Hematopoietic multipotent progenitor cell (in vitro differentiated cells): ENCODE measurements around the gene BCAS3. TPM values are rescaled to one million over a fixed set of nuclear protein-coding genes. Genes with fewer than 3 reads are reported as not detected.

Source experiments
- DNase-seq, 3 donors: peaks; one replicate each; pipeline ENCODE4 v3.0.0-alpha.2; 2011 to 2015; ENCODE audit warnings: low read depth in 2 of 3, low spot score in 2 of 3
- total RNA-seq: library from RNA; depleted of rRNA; stranded (reverse); fragments of >200 nt; gene quantifications from one replicate; pipeline ENCODE4 v1.2.3, GENCODE V29; 2012

The BCAS3 gene
- total RNA-seq, 1 donor: 50.6 TPM

DNA sequence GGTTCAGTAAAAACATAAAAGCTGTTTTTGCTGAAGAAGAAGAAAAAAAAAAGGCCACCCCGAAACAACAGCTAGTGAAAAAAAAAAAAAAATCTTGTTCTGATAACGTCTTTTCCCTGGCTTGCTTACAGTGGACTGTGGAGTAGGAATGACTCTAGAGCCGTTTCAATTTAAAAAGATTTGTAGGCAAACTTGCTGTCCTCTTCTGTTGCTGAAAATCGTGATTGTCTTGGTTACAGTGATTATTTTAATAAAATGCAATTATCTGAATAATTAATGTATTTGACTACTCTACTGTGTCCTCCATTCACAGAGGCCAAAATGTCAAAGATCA, 531.4 kb downstream of the BCAS3 start:
- DNase-seq: no peak

- no peak for DNase-seq
Observed at GRCh38 chr17:61209525-61209924, 531.9 kb downstream of the BCAS3 start.

GRCh38 chr17:61211236-61211635, 533.6 kb downstream of the BCAS3 start:
- no peak for DNase-seq

DNA sequence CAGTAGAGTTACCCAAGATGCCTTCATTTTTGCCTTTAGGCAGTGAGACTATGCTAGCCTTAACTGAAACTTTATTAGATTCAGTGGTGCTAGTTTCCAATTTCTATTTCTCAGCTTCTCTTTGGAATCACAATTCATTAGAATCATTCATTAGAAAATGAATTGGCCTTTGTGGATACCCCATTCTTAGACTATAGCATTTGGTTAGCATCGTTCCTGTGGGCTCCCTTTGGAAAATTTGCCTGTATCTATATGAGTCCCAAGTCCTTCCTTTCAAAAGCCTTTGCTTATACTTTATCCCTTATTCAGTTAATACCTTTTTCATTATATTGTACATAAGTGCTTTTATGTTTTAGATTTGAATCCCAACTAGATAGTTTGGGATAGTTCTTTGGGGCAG, 535.0 kb downstream of the BCAS3 start:
- no peak for DNase-seq

DNA sequence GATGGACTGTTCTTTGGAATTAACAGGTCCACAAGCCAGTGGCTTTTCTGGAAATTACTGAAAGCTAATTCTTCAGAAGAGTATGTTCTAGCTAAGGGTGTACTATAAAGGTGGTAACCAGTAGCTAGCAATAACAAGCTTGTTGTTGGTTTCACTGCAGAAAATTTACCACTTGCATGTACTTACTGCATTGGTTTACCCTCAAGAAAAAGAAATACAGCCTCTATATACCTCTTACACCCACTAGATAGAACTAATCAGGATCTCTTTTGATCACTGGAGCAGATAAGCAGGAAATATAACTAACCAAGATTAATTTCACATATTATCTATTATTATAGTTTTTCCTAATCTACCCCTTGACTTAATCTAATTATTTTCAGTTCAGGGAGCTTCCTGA, 537.1 kb downstream of the BCAS3 start:
- DNase-seq: no peak

DNA sequence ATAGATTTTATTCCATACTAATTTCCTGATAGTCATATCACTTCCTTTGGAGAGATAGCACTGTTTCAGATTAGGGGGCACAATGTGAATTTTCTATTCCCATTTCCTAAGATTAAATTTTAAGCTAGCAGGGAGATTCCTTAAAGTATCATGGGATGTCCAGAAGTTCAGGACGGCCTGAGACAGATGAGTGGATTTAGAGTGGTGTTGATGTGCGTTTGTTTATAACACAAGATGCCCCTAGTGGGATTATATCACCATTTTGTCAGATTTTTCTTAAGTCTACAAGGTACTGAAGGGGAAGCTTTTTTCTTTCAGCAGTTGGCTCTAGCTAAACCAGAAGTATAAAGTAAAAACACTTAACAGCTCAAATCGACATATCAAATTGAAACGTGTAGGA, 538.4 kb downstream of the BCAS3 start:
- no peak for DNase-seq

- no peak for DNase-seq
Observed at GRCh38 chr17:61217878-61218437, 540.3 kb downstream of the BCAS3 start.

- no peak for DNase-seq
Observed at GRCh38 chr17:61218438-61218837, 540.8 kb downstream of the BCAS3 start.

DNA sequence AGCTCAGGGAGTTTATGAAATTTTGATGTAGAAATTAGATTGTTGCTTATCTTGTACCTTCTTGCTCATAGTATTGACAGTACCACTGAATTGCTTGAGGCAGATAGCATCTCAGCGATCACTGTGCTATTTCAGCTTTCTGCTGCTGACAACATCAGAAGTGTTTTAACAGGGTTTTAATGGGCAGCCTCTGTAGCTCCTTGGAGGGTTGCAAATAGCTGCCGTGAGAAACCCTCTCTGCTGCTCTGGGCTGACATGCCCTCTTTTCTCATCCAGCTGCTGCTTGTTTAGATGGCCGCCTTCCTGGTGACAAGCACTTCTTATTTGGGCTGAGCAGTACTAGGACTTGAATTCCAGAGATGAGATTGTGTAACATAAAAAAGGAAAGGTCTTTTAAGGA, 541.8 kb downstream of the BCAS3 start:
- no peak for DNase-seq

DNA sequence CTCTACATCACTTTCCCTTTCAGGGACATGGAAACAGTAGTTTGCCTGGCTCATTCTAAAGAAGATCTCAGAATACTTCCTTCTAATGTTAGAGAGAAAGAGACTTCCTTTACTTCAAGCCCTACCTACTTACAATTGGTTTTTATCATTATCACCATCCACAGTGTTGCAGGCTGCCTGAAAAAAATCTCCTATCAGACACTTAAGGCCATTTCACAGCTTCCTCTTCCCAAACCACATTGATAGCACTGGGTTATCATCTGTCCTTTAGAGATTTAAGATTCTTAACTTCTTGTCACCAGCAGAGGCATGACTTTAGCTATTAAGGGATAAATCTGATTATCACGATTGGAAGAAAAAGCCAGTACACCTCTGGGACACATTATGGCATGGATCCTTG, 543.5 kb downstream of the BCAS3 start:
- peak in 2 of 3 donors; percentile 22 to 62 for DNase-seq

DNA sequence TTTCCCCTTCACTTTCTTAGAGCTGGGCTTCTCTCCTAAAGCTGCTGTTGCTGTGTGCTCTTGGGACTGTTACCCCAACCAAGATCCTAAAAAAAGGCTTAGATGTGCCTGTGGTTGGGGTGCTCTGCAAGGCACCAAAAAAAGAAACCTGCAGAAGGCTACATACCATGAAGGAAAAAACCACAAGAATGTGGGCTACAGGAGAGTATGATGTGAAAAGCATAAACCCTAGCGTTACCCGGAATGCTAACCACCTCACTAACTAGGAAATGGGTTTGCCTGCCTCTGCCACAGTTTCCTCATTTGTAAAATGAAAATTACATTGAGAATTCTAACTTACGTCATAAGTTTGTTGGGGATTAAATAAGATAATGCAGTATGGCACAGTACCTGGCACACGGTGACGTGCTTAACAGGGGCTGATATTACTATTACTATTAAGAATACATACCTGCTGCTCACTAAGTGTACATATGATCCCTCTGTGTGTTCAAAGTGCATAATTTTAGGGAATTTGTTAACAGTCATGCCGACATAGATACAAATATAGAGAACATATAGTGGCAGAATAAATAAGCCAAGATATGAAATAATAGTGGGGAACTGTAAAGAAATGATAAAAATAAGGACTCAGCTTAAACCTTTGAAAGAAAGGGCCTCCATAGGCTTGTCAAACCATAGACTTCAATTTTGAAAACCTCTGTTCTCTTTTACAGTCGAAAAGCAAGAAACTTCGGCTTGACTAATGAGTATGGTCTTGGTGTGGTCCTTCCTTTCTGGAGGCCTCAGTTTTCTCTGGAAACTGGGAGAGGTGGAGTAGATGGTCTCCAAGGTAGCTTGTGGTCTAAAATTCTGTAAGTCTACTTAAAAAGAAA, 544.2 kb downstream of the BCAS3 start:
- peak in 1 of 3 donors; percentile 13 for DNase-seq

DNA sequence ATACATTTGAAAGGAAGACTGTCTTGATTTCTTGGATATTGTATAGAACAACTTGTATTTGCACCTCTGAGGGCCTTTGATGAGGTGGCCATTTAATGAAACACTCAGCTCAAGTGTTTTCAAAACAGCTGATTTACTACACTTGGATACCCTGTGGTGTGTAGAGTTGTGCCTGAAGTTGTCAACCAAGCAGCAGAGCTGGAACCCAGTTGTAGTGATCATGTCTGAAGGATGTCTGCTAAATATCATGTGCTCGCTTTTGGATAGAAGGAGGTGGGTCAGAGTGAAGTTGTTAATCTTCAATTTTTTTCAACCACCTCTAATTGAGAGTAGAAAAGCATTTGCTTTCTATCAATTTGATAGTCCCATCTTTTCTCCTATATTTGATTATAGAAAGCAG, 546.1 kb downstream of the BCAS3 start:
- no peak for DNase-seq

DNA sequence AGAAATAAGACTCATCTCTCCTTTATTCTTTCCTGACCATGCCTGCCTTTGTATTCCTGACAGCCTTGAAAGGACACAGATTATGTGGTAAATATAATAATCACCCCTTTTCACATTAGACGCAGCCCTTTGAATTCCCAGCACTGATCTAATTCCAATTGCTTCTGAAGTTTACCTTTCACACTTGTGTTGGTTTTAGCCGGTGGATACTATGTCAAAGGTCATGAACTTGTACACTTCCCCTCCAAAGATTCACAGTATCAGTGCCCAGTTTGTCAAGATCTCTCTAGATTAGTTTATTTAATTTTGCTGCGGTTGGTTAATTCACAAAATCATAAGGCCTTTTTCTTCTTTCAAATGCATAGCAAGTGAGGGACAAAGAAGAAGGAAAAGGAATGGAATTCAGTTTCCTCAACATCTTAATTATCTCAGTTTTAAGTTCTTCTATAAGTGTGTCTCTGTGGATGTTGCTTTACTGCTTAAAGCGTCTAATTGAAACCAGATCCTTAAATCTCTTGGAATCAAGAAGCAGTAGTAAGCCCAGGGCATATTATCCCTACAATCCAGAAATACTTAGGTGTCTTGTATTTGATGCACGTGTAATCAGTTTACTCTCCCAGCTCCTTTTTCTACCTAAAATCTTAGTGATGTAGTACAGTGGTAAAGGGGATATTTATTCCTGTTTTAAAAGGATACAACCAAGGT, 547.7 kb downstream of the BCAS3 start:
- DNase-seq: no peak

GRCh38 chr17:61227866-61228265, 550.2 kb downstream of the BCAS3 start:
- DNase-seq: no peak

DNA sequence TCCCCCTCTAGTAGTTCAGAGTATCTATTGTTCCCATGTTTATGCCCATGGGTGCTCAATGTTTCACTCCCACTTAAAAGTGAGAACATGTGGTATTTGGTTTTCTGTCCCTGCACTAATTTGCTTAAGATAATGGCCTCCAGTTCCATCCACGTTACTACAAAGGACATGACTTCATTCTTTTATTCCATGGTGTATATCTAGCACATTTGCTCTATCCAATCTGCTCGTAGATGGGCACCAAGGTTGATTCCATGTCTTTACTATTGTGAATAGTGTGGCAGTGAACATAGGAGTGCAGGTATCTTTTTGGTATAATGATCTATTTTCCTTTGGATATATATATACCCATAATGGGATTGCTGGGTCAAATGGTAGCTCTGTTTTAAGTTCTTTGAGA, 552.8 kb downstream of the BCAS3 start:
- DNase-seq: no peak

- no peak for DNase-seq
Observed at GRCh38 chr17:61230972-61231820, 553.5 kb downstream of the BCAS3 start.

- no peak for DNase-seq
Observed at GRCh38 chr17:61232871-61233270, 555.2 kb downstream of the BCAS3 start.

DNA sequence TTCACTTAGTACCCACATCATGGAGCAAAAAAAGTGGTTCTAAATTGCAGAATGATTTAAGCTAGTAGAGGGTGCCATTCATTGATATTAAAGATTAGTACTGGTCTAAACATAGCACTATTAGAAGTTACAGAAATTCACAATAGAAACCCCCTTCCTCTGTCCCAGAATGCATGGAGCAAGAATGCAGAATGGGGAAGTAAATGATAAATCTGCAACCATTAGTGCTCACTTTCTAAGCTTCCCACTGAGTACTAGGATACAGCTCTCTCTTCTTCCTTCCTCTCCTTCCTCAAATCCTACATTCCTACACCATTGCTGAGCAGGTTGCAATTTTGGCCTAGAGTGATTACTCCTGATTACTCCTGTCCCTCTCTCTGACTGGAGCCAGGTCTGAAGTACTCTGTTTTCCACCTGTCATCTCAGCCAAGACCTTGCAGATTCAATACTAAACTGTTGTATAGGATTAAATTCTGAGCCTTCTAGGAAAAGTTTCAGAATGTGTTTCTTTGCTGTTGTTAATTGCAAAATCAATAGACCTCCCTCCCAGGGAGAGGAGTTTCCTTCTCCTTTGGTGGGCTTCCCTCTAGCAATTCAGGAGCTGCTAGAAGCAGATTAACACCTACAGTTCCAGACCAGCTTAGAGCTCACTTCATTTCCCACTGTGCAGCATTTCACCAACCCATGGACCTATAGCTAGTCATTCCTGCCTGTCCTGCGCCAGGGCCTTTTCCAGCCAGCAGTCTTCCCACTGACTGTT, 556.5 kb downstream of the BCAS3 start:
- DNase-seq: no peak

- no peak for DNase-seq
Observed at GRCh38 chr17:61235001-61235826, 557.6 kb downstream of the BCAS3 start.
